NCI-H510A treated with DMSO at 0.1 percent for 48 hours (cell line): ENCODE results near the gene DALRD3.

ENCODE experiments used
- DNase-seq: peaks from one replicate; lab custom pipeline; 2025; lab: John Stamatoyannopoulos, UW

The DALRD3 gene

GRCh38 chr3:49017971-49018706, at the start of gene DALRD3:
DALRD3 (minus strand) TSS chr3:49018580; CDS start chr3:49018564, 16 bp downstream.
- DNase-seq: peak; percentile 31

- no peak for DNase-seq
Observed at GRCh38 chr3:49058011-49058410, 39.6 kb upstream of the DALRD3 start.

GRCh38 chr3:49057268-49057667, 38.9 kb upstream of the DALRD3 start:
- DNase-seq: no peak

GRCh38 chr3:49054344-49054862, 36.0 kb upstream of the DALRD3 start:
- DNase-seq: no peak

GRCh38 chr3:49053543-49053942, 35.2 kb upstream of the DALRD3 start:
- DNase-seq: no peak

GRCh38 chr3:49035281-49035680, 16.9 kb upstream of the DALRD3 start:
- no peak for DNase-seq

GRCh38 chr3:49034650-49035049, 16.3 kb upstream of the DALRD3 start:
- DNase-seq: no peak

- no peak for DNase-seq
Observed at GRCh38 chr3:49032646-49033304, 14.4 kb upstream of the DALRD3 start.

- DNase-seq: no peak
Observed at GRCh38 chr3:49030321-49030720, 11.9 kb upstream of the DALRD3 start.

GRCh38 chr3:49029563-49029884, 11.1 kb upstream of the DALRD3 start:
- DNase-seq: no peak

GRCh38 chr3:49028673-49029562, 10.5 kb upstream of the DALRD3 start, which contains the start of gene IMPDH2:
IMPDH2 (minus strand) TSS chr3:49029398; CDS start chr3:49029350, 48 bp downstream.
- DNase-seq: peak; percentile 72

- DNase-seq: no peak
Observed at GRCh38 chr3:49028298-49028672, 9.9 kb upstream of the DALRD3 start.

- no peak for DNase-seq
Observed at GRCh38 chr3:49027634-49028033, 9.3 kb upstream of the DALRD3 start.

- DNase-seq: no peak
Observed at GRCh38 chr3:49026536-49026935, 8.2 kb upstream of the DALRD3 start.

GRCh38 chr3:49025793-49026520, 7.6 kb upstream of the DALRD3 start:
- no peak for DNase-seq

- no peak for DNase-seq
Observed at GRCh38 chr3:49025005-49025792, 6.8 kb upstream of the DALRD3 start.

- no peak for DNase-seq
Observed at GRCh38 chr3:49024449-49024848, 6.1 kb upstream of the DALRD3 start.

- no peak for DNase-seq
Observed at GRCh38 chr3:49023775-49024174, 5.4 kb upstream of the DALRD3 start.

GRCh38 chr3:49022688-49023171, 4.3 kb upstream of the DALRD3 start:
- DNase-seq: no peak

- peak; percentile 95 for DNase-seq
Observed at GRCh38 chr3:49021813-49022687, 3.7 kb upstream of the DALRD3 start, which contains the start of gene NDUFAF3. NDUFAF3 (plus strand) TSS chr3:49022121; CDS start chr3:49022145, 24 bp downstream.
